Measurements from ENCODE around the gene ACOX1. TPM values are rescaled to one million over a fixed set of nuclear protein-coding genes. Genes with fewer than 3 reads are reported as not detected.

Gene ACOX1
- total RNA-seq, 1 experiment from 2014 or later, result 39.5 TPM

DNA sequence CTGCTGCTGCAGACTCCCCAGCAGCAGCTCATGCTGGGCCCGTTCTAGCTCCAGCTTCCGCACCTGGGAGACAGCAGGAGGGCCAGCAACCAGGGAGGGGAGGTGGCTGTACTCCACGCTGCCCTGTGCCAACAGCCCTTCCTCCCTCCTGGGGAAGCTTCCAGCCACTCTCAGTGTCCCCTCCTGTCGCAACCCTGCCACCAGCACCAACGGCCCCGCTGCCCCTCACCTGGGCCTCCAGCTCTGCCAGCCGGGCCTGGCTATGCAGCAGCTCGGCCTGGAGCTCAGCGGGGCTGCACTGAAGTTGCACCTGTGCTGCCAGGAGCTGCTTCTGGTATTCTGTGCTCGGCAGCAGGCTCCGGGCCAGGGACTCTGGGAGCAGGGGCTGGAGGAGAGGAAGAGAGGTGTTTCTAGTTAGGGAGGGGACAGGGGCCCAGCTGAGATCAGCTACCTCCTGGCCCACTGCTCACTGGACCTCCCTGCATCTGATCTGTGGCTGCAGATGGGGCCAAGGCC is 58.9 kb downstream of the ACOX1 start:
- intact Hi-C loops (cut with micrococcal nuclease; ENCODE audit: unreplicated experiment), result no loop called here
- CTCF ChIA-PET, result interaction anchor here (0.5 kb wide), 1 partner anchor 16 kb away, joined by 5 read pairs; no protein-coding TSS in a partner anchor
- no TSS peak for BruUV-seq (replicated peaks)

DNA sequence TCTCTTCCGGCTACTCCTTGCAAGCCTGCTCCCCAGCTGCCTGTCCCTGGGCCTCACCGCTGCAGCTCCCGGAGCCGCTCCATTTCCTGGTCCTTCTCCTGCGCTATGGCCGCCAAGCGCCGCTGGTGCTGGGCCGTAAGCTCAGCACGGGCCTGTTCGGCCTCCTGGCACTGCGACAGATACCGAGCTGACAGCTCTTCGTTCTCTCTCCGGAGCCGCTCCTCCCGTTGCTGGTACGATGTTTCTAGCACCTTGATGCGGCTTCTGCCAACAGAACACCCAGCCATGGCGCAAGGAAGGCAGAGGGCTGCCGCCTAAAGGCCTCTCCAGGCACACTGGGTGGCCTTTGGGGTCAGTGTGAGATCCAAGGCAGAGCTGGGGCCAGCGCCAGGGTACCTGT is 59.4 kb downstream of the ACOX1 start:
- DNase-seq (ENCODE audit: low spot score), result no peak
- intact Hi-C loops (cut with micrococcal nuclease; ENCODE audit: unreplicated experiment), result no loop called here
- Histone ChIP-seq H3K4me3 (ENCODE audit: low read depth, low read length, poor library complexity, severe bottlenecking) (no peak overlapping the region), H3K4me1 (ENCODE audit: insufficient read depth, low read length, poor library complexity, severe bottlenecking) (no peaks in the 10 kb centered on the region), H3K27ac (ENCODE audit: low read depth, low read length, poor library complexity, severe bottlenecking) (no peak overlapping the region), H3K9me3 (ENCODE audit: low read depth, low read length, poor library complexity, severe bottlenecking) (no peaks in the 10 kb centered on the region), H3K27me3 (replicated peaks; ENCODE audit: insufficient read depth, low read depth, low read length, poor library complexity) (no peaks in the 10 kb centered on the region), H3K36me3 (ENCODE audit: insufficient read depth, low read length, poor library complexity, severe bottlenecking) (peaks cover 15% of the 10 kb centered on the region)
- CTCF ChIA-PET, result no interaction called here
- TF ChIP-seq EZH2 (IDR thresholded peaks at IDR 0.05; ENCODE audit: borderline replicate concordance, low read depth, low read length, poor library complexity, severe bottlenecking), result no peak
- TF ChIP-seq, protein P1, sequence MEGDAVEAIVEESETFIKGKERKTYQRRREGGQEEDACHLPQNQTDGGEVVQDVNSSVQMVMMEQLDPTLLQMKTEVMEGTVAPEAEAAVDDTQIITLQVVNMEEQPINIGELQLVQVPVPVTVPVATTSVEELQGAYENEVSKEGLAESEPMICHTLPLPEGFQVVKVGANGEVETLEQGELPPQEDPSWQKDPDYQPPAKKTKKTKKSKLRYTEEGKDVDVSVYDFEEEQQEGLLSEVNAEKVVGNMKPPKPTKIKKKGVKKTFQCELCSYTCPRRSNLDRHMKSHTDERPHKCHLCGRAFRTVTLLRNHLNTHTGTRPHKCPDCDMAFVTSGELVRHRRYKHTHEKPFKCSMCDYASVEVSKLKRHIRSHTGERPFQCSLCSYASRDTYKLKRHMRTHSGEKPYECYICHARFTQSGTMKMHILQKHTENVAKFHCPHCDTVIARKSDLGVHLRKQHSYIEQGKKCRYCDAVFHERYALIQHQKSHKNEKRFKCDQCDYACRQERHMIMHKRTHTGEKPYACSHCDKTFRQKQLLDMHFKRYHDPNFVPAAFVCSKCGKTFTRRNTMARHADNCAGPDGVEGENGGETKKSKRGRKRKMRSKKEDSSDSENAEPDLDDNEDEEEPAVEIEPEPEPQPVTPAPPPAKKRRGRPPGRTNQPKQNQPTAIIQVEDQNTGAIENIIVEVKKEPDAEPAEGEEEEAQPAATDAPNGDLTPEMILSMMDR (conservative IDR thresholded peaks at IDR 0.05; ENCODE audit: low read depth, low read length), result no peak
- POLR2A ChIA-PET (ENCODE audit: low non-redundant PET), result interaction anchor here (0.6 kb wide), 1 partner anchor 575 kb away, joined by 3 read pairs; no protein-coding TSS in a partner anchor
- no TSS peak for BruUV-seq (replicated peaks)

More for the DNA sequence above, 58.9 kb downstream of the ACOX1 start:
- H3K4me1 ChIP-seq (ENCODE audit: insufficient read depth, low read length, poor library complexity, severe bottlenecking), result no peaks in the 10 kb centered on the region
- TF ChIP-seq, protein P1 (conservative IDR thresholded peaks at IDR 0.05; ENCODE audit: low read depth, low read length), result no peak
- no peak for TF ChIP-seq EZH2 (IDR thresholded peaks at IDR 0.05; ENCODE audit: borderline replicate concordance, low read depth, low read length, poor library complexity, severe bottlenecking)
- H3K27ac ChIP-seq (ENCODE audit: low read depth, low read length, poor library complexity, severe bottlenecking), result no peak overlapping the region
- peaks cover 14% of the 10 kb centered on the region for H3K36me3 ChIP-seq (ENCODE audit: insufficient read depth, low read length, poor library complexity, severe bottlenecking)
- POLR2A ChIA-PET (ENCODE audit: low non-redundant PET), result interaction anchor here (0.6 kb wide), 1 partner anchor 574 kb away, joined by 3 read pairs; no protein-coding TSS in a partner anchor
- no peak for DNase-seq (ENCODE audit: low spot score)
- no peaks in the 10 kb centered on the region for H3K9me3 ChIP-seq (ENCODE audit: low read depth, low read length, poor library complexity, severe bottlenecking)
- no peaks in the 10 kb centered on the region for H3K27me3 ChIP-seq (replicated peaks; ENCODE audit: insufficient read depth, low read depth, low read length, poor library complexity)
- H3K4me3 ChIP-seq (ENCODE audit: low read depth, low read length, poor library complexity, severe bottlenecking), result no peak overlapping the region

DNA sequence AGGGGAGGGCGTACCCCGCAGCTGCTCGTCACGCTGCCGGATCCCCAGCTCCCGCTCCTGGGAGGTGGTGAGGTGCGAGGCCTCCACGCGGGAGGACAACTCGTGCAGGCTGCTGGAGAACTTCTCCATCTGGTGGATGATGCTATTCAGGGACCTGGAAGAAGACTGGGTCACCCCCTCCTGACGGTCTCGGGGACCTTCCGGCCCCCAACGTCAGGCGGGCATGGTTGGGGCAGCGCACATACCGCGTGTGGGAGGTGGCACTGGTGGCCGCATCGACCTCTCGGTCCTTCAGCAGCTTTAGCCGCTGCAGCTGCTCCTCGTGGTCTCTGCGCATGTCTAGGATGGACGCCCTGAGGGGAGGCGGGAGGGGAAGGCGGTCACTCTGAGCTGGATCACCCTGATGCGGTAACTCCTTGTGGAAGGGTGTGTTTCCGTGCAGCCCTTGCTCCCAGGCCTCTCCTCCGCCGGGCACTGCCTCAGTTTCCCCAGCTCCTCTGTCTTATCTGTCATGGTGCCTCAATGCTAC is 61.0 kb downstream of the ACOX1 start:
- H3K4me1 ChIP-seq (ENCODE audit: insufficient read depth, low read length, poor library complexity, severe bottlenecking), result no peaks in the 10 kb centered on the region
- no peak for DNase-seq (ENCODE audit: low spot score)
- H3K4me3 ChIP-seq (ENCODE audit: low read depth, low read length, poor library complexity, severe bottlenecking), result no peak overlapping the region
- BruUV-seq (replicated peaks), result no TSS peak
- CTCF ChIA-PET, result no interaction called here
- intact Hi-C loops (cut with micrococcal nuclease; ENCODE audit: unreplicated experiment), result no loop called here
- H3K36me3 ChIP-seq (ENCODE audit: insufficient read depth, low read length, poor library complexity, severe bottlenecking), result peaks cover 15% of the 10 kb centered on the region
- POLR2A ChIA-PET (ENCODE audit: low non-redundant PET), result no interaction called here
- H3K9me3 ChIP-seq (ENCODE audit: low read depth, low read length, poor library complexity, severe bottlenecking), result no peaks in the 10 kb centered on the region
- no peaks in the 10 kb centered on the region for H3K27me3 ChIP-seq (replicated peaks; ENCODE audit: insufficient read depth, low read depth, low read length, poor library complexity)
- TF ChIP-seq EZH2 (IDR thresholded peaks at IDR 0.05; ENCODE audit: borderline replicate concordance, low read depth, low read length, poor library complexity, severe bottlenecking), result no peak
- TF ChIP-seq, protein P1 (conservative IDR thresholded peaks at IDR 0.05; ENCODE audit: low read depth, low read length), result no peak
- H3K27ac ChIP-seq (ENCODE audit: low read depth, low read length, poor library complexity, severe bottlenecking), result no peak overlapping the region
